IMR-90 (cell line): ENCODE data around the gene BCAS3.

Experiments
- BHLHE40 ChIP-seq: fragments of 150-350 bp; IDR thresholded peaks from 2 replicates; pipeline ENCODE4 v1.6.1; 2016; ENCODE audit warnings: mild to moderate bottlenecking, low read depth, low read length
- CHD1 ChIP-seq: IDR thresholded peaks from 2 replicates; pipeline ENCODE4 v1.6.1; 2012; ENCODE audit warnings: low read depth, low read length, improper control_type of control experiment
- CTCF ChIP-seq: conservative IDR thresholded peaks from 2 replicates; pipeline ENCODE4 v1.5.1; 2012; ENCODE audit warnings: mild to moderate bottlenecking, low read depth, low read length, improper control_type of control experiment
- MAFK ChIP-seq: IDR thresholded peaks from 2 replicates; pipeline ENCODE4 v1.6.1; 2012; ENCODE audit warnings: low read depth, low read length, improper control_type of control experiment
- POLR2A ChIP-seq: IDR thresholded peaks from 2 replicates; pipeline ENCODE4 v1.6.1; 2012; ENCODE audit warnings: mild to moderate bottlenecking, low read depth, low read length
- RCOR1 ChIP-seq: IDR thresholded peaks from 2 replicates; pipeline ENCODE4 v1.6.1; 2012; ENCODE audit warnings: mild to moderate bottlenecking, low read length, improper control_type of control experiment; ENCODE audit not compliant: insufficient replicate concordance
- RFX5 ChIP-seq: IDR thresholded peaks from 2 replicates; pipeline ENCODE4 v1.8.0; 2012; ENCODE audit warnings: low read depth, mild to moderate bottlenecking, low read length, moderate library complexity
- USF2 ChIP-seq: fragments of 150-350 bp; IDR thresholded peaks from 2 replicates; pipeline ENCODE4 v1.6.1; 2017; ENCODE audit warnings: mild to moderate bottlenecking, antibody characterized with exemption, low read length, low read depth

DNA sequence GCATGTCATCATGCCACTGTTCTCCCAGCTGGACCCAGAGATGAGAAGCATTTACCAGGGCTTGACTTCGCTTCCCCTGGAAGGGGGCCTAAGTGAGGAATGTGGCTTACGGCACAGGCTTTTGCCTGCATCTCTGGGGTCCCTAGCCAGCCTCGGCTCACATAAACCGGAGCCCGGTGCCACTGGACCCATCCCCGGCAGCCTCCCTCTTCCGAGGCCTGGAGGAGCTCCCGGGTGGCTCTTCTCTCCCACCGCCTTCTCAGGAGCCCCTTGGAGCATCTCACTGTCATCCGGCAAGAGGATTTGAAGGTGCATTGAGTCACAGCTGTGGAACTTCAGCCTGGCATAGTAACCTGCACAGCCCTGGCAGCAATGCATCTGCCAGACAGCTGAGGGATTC is 692.1 kb downstream of the BCAS3 start:
- TF ChIP-seq RCOR1 = no peak
- TF ChIP-seq CTCF = no peak
- no peak for TF ChIP-seq RFX5
- TF ChIP-seq POLR2A = no peak
- no peak for TF ChIP-seq BHLHE40
- no peak for TF ChIP-seq USF2
- TF ChIP-seq CHD1 = no peak
- TF ChIP-seq MAFK = no peak
